Lower leg skin (tissue), 4 donors: ENCODE results near the gene ANTXR1. TPM values are rescaled to one million over a fixed set of nuclear protein-coding genes. Genes with fewer than 3 reads are reported as not detected.

ENCODE experiments used
- DNase-seq, 2 donors: peaks; one replicate each; pipeline ENCODE4 v3.0.0-alpha.2; 2019; ENCODE audit warnings: low spot score in 2 of 2
- H3K4me3 ChIP-seq: fragments of 200-600 bp; sonication (generic); 2 replicates; pipeline ENCODE4 v1.5.1; 2017; ENCODE audit warnings: mild to moderate bottlenecking, low read depth; ENCODE audit not compliant: poor library complexity, severe bottlenecking
- POLR2A ChIP-seq, 2 donors: fragments of 450-650 bp; IDR thresholded peaks; one replicate each; pipeline ENCODE4 v1.6.1; 2016 to 2017; ENCODE audit warnings: antibody characterized with exemption in 2 of 2, mild to moderate bottlenecking in 1 of 2, moderate library complexity in 1 of 2
- WGBS, 2 donors: methylation state at CpG; one replicate each; pipeline ENCODE4 v1.1.5; 2018; 5-methylcytosine and 5-hydroxymethylcytosine counted together
- intact Hi-C: fragments of 100-400 bp; cut with DNase I; formaldehyde crosslinking; loops from one replicate; pipeline ENCODE4 v1.15.0; 2023; ENCODE audit warnings: low total_unique reads
- total RNA-seq, 4 donors: library from RNA; depleted of rRNA; stranded (reverse); fragments of >200 nt; gene quantifications; one replicate each; pipeline ENCODE4 v1.1.0, GENCODE V29; 2016
- TF ChIP-seq, protein P1 (sequence below), 3 donors: fragments of 450-650 bp; IDR thresholded peaks; one replicate each; pipeline ENCODE4 v1.5.1; 2016; ENCODE audit warnings: antibody characterized with exemption in 3 of 3, mild to moderate bottlenecking in 3 of 3, moderate library complexity in 2 of 3

ANTXR1 gene
- total RNA-seq, 4 donors from 2014 or later: 43.3 to 56.7 (median 52.7) TPM

DNA sequence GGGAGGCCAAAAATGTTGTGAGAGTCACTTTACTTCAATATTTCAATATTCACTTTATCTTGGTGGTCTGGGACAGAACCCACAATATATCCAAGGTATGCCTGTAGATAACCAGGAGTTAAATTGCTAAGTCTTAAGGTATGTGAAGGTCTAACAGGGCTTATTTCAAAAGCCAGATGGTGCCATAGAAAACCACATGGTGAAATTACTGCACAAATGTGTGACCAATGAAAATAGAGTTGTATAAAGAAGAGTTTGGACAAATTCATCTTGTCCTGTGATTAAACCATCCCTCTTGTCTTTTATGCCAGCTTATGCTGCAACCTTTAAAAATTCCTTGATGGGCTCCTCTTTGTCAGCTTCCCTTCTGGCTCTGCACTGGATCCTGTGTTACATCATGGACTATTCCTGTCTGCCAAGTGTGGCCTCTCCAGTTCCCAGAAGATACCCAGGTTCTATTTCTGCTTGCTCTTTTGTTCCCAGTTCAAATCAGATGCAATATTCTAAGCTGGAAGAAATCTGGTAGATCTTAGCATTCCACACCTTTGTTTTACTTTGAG is 46.8 kb downstream of the ANTXR1 start:
- intact Hi-C loops: no loop called here
- no peak for TF ChIP-seq POLR2A (IDR thresholded peaks at IDR 0.05)
- TF ChIP-seq, protein P1, sequence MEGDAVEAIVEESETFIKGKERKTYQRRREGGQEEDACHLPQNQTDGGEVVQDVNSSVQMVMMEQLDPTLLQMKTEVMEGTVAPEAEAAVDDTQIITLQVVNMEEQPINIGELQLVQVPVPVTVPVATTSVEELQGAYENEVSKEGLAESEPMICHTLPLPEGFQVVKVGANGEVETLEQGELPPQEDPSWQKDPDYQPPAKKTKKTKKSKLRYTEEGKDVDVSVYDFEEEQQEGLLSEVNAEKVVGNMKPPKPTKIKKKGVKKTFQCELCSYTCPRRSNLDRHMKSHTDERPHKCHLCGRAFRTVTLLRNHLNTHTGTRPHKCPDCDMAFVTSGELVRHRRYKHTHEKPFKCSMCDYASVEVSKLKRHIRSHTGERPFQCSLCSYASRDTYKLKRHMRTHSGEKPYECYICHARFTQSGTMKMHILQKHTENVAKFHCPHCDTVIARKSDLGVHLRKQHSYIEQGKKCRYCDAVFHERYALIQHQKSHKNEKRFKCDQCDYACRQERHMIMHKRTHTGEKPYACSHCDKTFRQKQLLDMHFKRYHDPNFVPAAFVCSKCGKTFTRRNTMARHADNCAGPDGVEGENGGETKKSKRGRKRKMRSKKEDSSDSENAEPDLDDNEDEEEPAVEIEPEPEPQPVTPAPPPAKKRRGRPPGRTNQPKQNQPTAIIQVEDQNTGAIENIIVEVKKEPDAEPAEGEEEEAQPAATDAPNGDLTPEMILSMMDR (IDR thresholded peaks at IDR 0.05): no peak
- DNase-seq: no peak
- H3K4me3 ChIP-seq: no peak overlapping the region

DNA sequence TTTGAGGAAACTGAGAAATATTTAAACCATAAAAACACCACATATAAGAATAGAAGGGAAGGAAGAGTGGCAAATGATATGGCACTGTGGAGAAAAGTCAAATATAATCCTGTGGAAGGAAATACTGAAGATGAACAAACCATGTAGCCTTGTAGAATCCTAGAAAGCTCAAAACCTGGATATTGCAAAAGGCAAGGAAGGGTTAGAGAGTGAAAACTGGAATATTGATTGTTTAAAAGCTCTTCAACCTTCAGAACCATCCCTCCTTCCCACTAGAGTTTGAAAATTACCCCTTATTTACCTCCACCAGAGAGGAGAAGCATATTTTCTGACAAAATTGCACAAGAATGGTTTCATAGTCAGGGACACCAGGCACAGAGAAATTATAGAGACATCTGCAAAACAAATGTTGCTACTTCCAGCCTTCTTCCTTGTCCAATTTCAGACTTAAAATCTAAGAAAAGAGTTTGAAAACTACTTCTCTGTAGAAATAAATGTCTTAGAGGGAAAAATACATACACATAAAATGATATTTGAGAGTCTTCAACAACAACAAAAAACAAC is 48.0 kb downstream of the ANTXR1 start:
- intact Hi-C loops: no loop called here
- no peak overlapping the region for H3K4me3 ChIP-seq
- no peak for DNase-seq
- no peak for TF ChIP-seq POLR2A (IDR thresholded peaks at IDR 0.05)
- TF ChIP-seq, protein P1 (IDR thresholded peaks at IDR 0.05): no peak

DNA sequence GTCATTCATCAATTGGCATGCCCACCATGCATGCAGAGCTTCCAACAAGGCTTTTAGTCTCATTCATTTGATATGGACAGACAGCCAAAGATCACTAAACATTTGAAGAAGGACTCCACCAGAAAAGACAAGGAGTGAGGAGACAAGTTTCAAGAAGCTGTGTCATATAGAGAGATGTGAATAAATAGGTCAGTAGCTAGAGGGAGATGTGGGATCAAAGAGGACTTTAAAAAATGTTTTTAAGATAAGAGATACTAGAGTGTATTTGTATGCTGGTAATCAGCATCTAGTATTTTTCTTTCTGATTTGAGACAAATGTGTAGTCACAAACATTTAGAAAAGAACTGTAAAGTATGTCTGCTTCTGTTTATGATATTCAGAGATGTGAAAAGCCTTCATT is 48.5 kb downstream of the ANTXR1 start:
- no peak overlapping the region for H3K4me3 ChIP-seq
- TF ChIP-seq, protein P1 (IDR thresholded peaks at IDR 0.05): no peak
- TF ChIP-seq POLR2A (IDR thresholded peaks at IDR 0.05): no peak
- no peak for DNase-seq
- intact Hi-C loops: no loop called here

DNA sequence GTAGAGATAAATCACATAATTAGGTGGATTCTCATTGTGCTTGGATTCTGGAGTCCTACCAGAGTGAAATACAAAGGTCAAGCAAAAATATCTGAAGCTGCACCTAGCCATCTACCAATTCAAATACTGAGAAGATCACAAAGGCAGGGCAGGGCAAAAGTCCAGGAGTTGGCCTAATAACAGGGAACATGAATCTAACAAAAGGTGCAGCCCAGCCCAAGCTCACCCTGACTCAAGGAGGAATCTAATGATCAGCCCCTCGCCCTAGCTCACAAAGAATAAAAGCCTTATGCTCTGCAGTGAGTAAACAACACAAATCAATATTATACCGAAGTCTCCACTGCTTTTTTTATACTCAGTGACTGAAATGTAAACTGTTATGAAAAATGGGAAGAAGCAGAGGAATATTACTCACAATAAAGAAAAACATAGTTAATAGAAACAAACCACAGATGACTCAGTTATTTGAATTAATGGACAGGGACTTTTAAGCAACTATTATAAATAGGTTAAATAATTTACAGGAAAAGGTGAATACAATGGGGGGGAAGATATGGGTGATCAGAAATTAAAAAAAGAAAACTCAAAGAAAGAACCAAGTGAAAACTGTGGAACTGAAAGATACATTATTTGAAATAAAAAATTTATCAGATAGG is 49.5 kb downstream of the ANTXR1 start:
- no peak for TF ChIP-seq POLR2A (IDR thresholded peaks at IDR 0.05)
- TF ChIP-seq, protein P1 (IDR thresholded peaks at IDR 0.05): no peak
- no peak for DNase-seq
- intact Hi-C loops: no loop called here
- no peak overlapping the region for H3K4me3 ChIP-seq
- WGBS, 2 donors: 78 to 79% methylated on average over 2 of the region's 2 CpGs

DNA sequence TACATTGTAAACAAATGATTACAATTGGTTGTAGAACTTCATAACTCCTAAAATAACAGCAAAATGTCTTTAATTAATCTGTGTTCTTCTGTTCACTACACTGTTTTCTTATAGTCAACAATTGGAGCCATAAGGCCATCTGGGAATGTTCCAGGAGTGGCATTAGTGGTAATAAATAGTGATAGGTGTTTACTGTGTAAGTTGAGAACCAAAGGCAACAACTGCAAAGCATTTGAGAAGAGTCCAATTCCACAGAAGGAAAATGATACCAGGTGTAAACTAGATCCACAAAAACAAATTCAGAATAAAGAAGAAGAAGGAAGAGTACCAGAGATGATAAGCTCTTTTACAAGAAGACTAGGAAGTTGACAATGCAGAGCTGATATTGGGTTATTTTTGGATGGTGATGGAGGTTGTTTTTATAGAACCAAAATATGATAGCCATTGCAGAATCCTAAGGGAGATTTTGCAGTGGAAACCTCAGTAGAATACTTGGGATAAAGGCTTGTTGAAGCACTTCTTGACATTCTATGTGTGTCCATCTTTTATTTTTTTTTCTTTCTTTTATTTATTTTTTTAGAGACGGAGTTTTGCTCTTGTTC is 52.9 kb downstream of the ANTXR1 start:
- H3K4me3 ChIP-seq: no peak overlapping the region
- DNase-seq: no peak
- 88 to 90% methylated on average over 1 of the region's 1 CpG for WGBS, 2 donors
- intact Hi-C loops: no loop called here
- TF ChIP-seq, protein P1 (IDR thresholded peaks at IDR 0.05): no peak
- TF ChIP-seq POLR2A (IDR thresholded peaks at IDR 0.05): no peak
